H9 (cell line): ENCODE results near the gene EGLN1. TPM values are rescaled to one million over a fixed set of nuclear protein-coding genes. Genes with fewer than 3 reads are reported as not detected.

Source experiments
- DNase-seq: peaks from one replicate; pipeline ENCODE4 v3.0.0-alpha.2; 2017
- H2AFZ ChIP-seq: one replicate; pipeline ENCODE4 v1.6.1; 2013; ENCODE audit warnings: mild to moderate bottlenecking, low read length, control low read depth, moderate library complexity
- H2AK5ac ChIP-seq: 2 replicates; pipeline ENCODE4 v1.6.1; 2013; ENCODE audit warnings: low read length, control low read depth, mixed read lengths; ENCODE audit not compliant: insufficient read length
- H2BK120ac ChIP-seq: one replicate; pipeline ENCODE4 v1.6.1; 2013; ENCODE audit warnings: low read depth, mild to moderate bottlenecking, low read length, control low read depth, inconsistent platforms; ENCODE audit not compliant: poor library complexity, severe bottlenecking
- H2BK12ac ChIP-seq: 2 replicates; pipeline ENCODE4 v1.6.1; 2013; ENCODE audit warnings: low read length, control low read depth, mixed read lengths, low read depth; ENCODE audit not compliant: insufficient read length
- H2BK15ac ChIP-seq: 2 replicates; pipeline ENCODE4 v1.6.1; 2013; ENCODE audit warnings: low read depth, low read length, control low read depth
- H2BK20ac ChIP-seq: one replicate; pipeline ENCODE4 v1.6.1; 2013; ENCODE audit warnings: low read depth, mild to moderate bottlenecking, low read length, control low read depth, inconsistent platforms; ENCODE audit not compliant: poor library complexity, severe bottlenecking
- H2BK5ac ChIP-seq: 2 replicates; pipeline ENCODE4 v1.6.1; 2013; ENCODE audit warnings: low read length, control low read depth, mixed read lengths; ENCODE audit not compliant: insufficient read length
- H3K14ac ChIP-seq: 2 replicates; pipeline ENCODE4 v1.6.1; 2013; ENCODE audit warnings: low read length, control low read depth; ENCODE audit not compliant: insufficient read depth
- H3K18ac ChIP-seq: 2 replicates; pipeline ENCODE4 v1.6.1; 2013; ENCODE audit warnings: low read depth, mild to moderate bottlenecking, mixed read lengths, low read length, control low read depth; ENCODE audit not compliant: insufficient read length
- H3K23ac ChIP-seq: 2 replicates; pipeline ENCODE4 v1.6.1; 2013; ENCODE audit warnings: low read length, control low read depth, mixed read lengths, low read depth; ENCODE audit not compliant: insufficient read length
- H3K23me2 ChIP-seq: 2 replicates; pipeline ENCODE4 v1.6.1; 2013; ENCODE audit warnings: low read depth, mild to moderate bottlenecking, mixed read lengths, low read length, control low read depth; ENCODE audit not compliant: insufficient read length, poor library complexity, severe bottlenecking
- H3K27ac ChIP-seq: 2 replicates; pipeline ENCODE4 v1.5.1; 2013; ENCODE audit warnings: low read length, control low read depth, mixed read lengths, low read depth; ENCODE audit not compliant: insufficient read length
- H3K27me3 ChIP-seq: 2 replicates; pipeline ENCODE4 v1.6.1; 2013; ENCODE audit warnings: low read length, control low read depth, inconsistent platforms; ENCODE audit not compliant: insufficient read depth
- H3K4ac ChIP-seq: 2 replicates; pipeline ENCODE4 v1.6.1; 2013; ENCODE audit warnings: low read depth, mild to moderate bottlenecking, control low read depth, inconsistent platforms, low read length, moderate library complexity
- H3K4me1 ChIP-seq: 2 replicates; pipeline ENCODE4 v1.6.1; 2013; ENCODE audit warnings: low read length, control low read depth, inconsistent platforms; ENCODE audit not compliant: insufficient read depth
- H3K4me2 ChIP-seq: 2 replicates; pipeline ENCODE4 v1.6.1; 2013; ENCODE audit warnings: low read length, control low read depth, mixed read lengths; ENCODE audit not compliant: insufficient read length, insufficient read depth
- H3K56ac ChIP-seq: 2 replicates; pipeline ENCODE4 v1.6.1; 2013; ENCODE audit warnings: low read depth, mild to moderate bottlenecking, mixed read lengths, low read length, control low read depth; ENCODE audit not compliant: insufficient read length
- H3K79me1 ChIP-seq: 2 replicates; pipeline ENCODE4 v1.6.1; 2013; ENCODE audit warnings: low read depth, mild to moderate bottlenecking, moderate library complexity, low read length, control low read depth, inconsistent platforms; ENCODE audit not compliant: insufficient read depth, poor library complexity, severe bottlenecking
- H3K79me2 ChIP-seq: 2 replicates; pipeline ENCODE4 v1.6.1; 2013; ENCODE audit warnings: low read length, control low read depth, inconsistent platforms; ENCODE audit not compliant: insufficient read depth
- H3K9ac ChIP-seq: 2 replicates; pipeline ENCODE4 v1.6.1; 2013; ENCODE audit warnings: low read length, control low read depth, mixed read lengths; ENCODE audit not compliant: insufficient read length; ENCODE audit errors: extremely low read depth
- H3K9me3 ChIP-seq: one replicate; pipeline ENCODE4 v1.6.1; 2013; ENCODE audit warnings: low read depth, low read length, inconsistent platforms; ENCODE audit not compliant: control insufficient read depth
- H3T11ph ChIP-seq: one replicate; pipeline ENCODE4 v1.6.1; 2013; ENCODE audit warnings: mild to moderate bottlenecking, low read length, control low read depth, inconsistent platforms
- H4K20me1 ChIP-seq: one replicate; pipeline ENCODE4 v1.6.1; 2013; ENCODE audit not compliant: control insufficient read depth, insufficient read length, insufficient read depth
- H4K5ac ChIP-seq: 2 replicates; pipeline ENCODE4 v1.6.1; 2013; ENCODE audit warnings: low read depth, mild to moderate bottlenecking, mixed read lengths, low read length, control low read depth; ENCODE audit not compliant: insufficient read length
- H4K8ac ChIP-seq: replicated peaks from 2 replicates; pipeline ENCODE4 v1.6.1; 2013; ENCODE audit warnings: low read length, control low read depth, mixed read lengths, low read depth; ENCODE audit not compliant: insufficient read length
- H4K91ac ChIP-seq: 2 replicates; pipeline ENCODE4 v1.6.1; 2013; ENCODE audit warnings: low read depth, mild to moderate bottlenecking, moderate library complexity, mixed read lengths, low read length, control low read depth; ENCODE audit not compliant: insufficient read length
- H3K27ac Mint-ChIP-seq, 3 experiments: 2 replicates in 2 of 3; 3 replicates in 1 of 3; pipeline ENCODE4 v1.8.0; 2020 to 2021; ENCODE audit warnings: mixed read lengths in 3 of 3, mild to moderate bottlenecking in 1 of 3, moderate library complexity in 1 of 3
- H3K27me3 Mint-ChIP-seq: 2 replicates; pipeline ENCODE4 v1.8.0; 2021; ENCODE audit warnings: low read depth, mild to moderate bottlenecking, moderate library complexity, mixed read lengths
- H3K36me3 Mint-ChIP-seq, 3 experiments: 2 replicates in 2 of 3; 3 replicates in 1 of 3; pipeline ENCODE4 v1.8.0; 2020 to 2021; ENCODE audit warnings: low read depth in 3 of 3, mixed read lengths in 3 of 3; ENCODE audit not compliant: insufficient read depth in 1 of 3
- H3K4me1 Mint-ChIP-seq, 2 experiments: 2 replicates each; pipeline ENCODE4 v1.8.0; 2020; ENCODE audit warnings: mixed read lengths in 2 of 2
- H3K4me3 Mint-ChIP-seq, 2 experiments: 2 replicates in 1 of 2; 3 replicates in 1 of 2; pipeline ENCODE4 v1.8.0; 2020 to 2021; ENCODE audit warnings: mild to moderate bottlenecking in 2 of 2, mixed read lengths in 2 of 2, moderate library complexity in 1 of 2
- H3K9me3 Mint-ChIP-seq, 2 experiments: 2 replicates in 1 of 2; 3 replicates in 1 of 2; pipeline ENCODE4 v1.8.0; 2020; ENCODE audit warnings: mild to moderate bottlenecking in 2 of 2, mixed read lengths in 2 of 2, moderate library complexity in 1 of 2
- WGBS: extraction: QIAGEN DNeasy Blood & Tissue Kit; methylation state at CpG from one replicate; pipeline ENCODE4 v1.1.7; 2013; ENCODE audit warnings: missing lambda C conversion rate, low lambda C conversion rate, mixed read lengths; ENCODE audit not compliant: insufficient read length; ENCODE audit errors: extremely low coverage; 5-methylcytosine and 5-hydroxymethylcytosine counted together
- total RNA-seq: library from RNA; stranded (reverse); gene quantifications from 2 replicates; pipeline ENCODE4 v1.2.1, GENCODE V29; 2021
- TF ChIP-seq, protein P1 (sequence below): fragments of 200-600 bp; sonication (generic); conservative IDR thresholded peaks from 3 replicates; pipeline ENCODE4 v1.8.0; 2021; ENCODE audit warnings: antibody characterized with exemption, mild to moderate bottlenecking

Gene EGLN1
- total RNA-seq, 1 experiment from 2014 or later, result 8.4 TPM

DNA sequence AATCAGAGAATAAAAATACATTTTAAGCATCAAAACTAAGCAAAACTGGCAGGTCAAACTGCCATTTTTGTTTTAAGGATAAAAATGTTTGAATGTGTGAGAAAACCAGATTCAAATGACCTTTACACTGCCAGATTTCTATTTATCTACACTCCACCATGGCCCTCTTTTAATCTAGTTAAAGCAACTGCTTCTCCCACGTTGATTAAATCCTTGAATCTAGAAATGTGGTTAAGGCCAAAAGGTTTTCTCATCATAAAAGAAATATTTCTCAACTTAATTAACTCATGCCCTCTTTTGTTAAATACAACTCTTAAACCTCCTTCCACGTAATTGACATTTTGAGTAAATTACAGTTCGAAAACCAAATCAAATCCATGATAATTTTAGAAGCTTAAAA lies 15.0 kb downstream of the EGLN1 start:
- Histone ChIP-seq H3K9me3 (no peaks in the 10 kb centered on the region), H3K23me2 (no peaks in the 10 kb centered on the region), H3T11ph (no peak overlapping the region), H3K79me1 (no peaks in the 10 kb centered on the region), H3K14ac (no peak overlapping the region), H2BK120ac (no peak overlapping the region), H3K9ac (no peak overlapping the region), H3K4ac (no peak overlapping the region), H2AFZ (no peak overlapping the region), H2BK12ac (no peak overlapping the region), H2BK5ac (no peak overlapping the region), H4K91ac (no peak overlapping the region), H2BK15ac (no peak overlapping the region), H3K27me3 (no peaks in the 10 kb centered on the region), H3K56ac (no peak overlapping the region), H4K8ac (no peak overlapping the region), H3K27ac (no peak overlapping the region), H3K18ac (no peak overlapping the region), H2BK20ac (no peak overlapping the region), H3K4me1 (no peaks in the 10 kb centered on the region), H4K20me1 (no peaks in the 10 kb centered on the region), H2AK5ac (no peak overlapping the region), H3K79me2 (no peaks in the 10 kb centered on the region), H3K23ac (no peak overlapping the region), H4K5ac (no peak overlapping the region), H3K4me2 (no peak overlapping the region)
- 100% methylated on average over 2 of the region's 3 CpGs for WGBS
- Mint-ChIP-seq H3K9me3 (no peaks in the 10 kb centered on the region; a peak in 1 of 5 replicates), H3K4me3 (no peak overlapping the region), H3K27me3 (no peaks in the 10 kb centered on the region), H3K4me1 (no peaks in the 10 kb centered on the region), H3K27ac (no peak overlapping the region), H3K36me3 (no peaks in the 10 kb centered on the region)
- no peak for DNase-seq
- TF ChIP-seq, protein P1, sequence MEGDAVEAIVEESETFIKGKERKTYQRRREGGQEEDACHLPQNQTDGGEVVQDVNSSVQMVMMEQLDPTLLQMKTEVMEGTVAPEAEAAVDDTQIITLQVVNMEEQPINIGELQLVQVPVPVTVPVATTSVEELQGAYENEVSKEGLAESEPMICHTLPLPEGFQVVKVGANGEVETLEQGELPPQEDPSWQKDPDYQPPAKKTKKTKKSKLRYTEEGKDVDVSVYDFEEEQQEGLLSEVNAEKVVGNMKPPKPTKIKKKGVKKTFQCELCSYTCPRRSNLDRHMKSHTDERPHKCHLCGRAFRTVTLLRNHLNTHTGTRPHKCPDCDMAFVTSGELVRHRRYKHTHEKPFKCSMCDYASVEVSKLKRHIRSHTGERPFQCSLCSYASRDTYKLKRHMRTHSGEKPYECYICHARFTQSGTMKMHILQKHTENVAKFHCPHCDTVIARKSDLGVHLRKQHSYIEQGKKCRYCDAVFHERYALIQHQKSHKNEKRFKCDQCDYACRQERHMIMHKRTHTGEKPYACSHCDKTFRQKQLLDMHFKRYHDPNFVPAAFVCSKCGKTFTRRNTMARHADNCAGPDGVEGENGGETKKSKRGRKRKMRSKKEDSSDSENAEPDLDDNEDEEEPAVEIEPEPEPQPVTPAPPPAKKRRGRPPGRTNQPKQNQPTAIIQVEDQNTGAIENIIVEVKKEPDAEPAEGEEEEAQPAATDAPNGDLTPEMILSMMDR, result no peak
